HEK293 (cell line): ENCODE data around the gene PLCL2.
A peak's percentile ranks its signal among the peaks of the same experiment; 100 is the strongest.

Source experiments
- AEBP2 ChIP-seq: fragments of 450-650 bp; formaldehyde crosslinking; IDR thresholded peaks from 2 replicates; pipeline ENCODE4 v1.5.1; 2016; ENCODE audit warnings: missing biosample characterization, missing genetic modification characterization, borderline replicate concordance
- KLF10 ChIP-seq: fragments of 450-650 bp; IDR thresholded peaks from 2 replicates; pipeline ENCODE4 v1.5.1; 2018; ENCODE audit warnings: missing biosample characterization, mild to moderate bottlenecking, missing genetic modification characterization
- KLF17 ChIP-seq: fragments of 450-650 bp; formaldehyde crosslinking; IDR thresholded peaks from 2 replicates; pipeline ENCODE4 v1.5.1; 2016; ENCODE audit warnings: missing biosample characterization, missing genetic modification characterization
- SALL2 ChIP-seq: fragments of 450-650 bp; formaldehyde crosslinking; IDR thresholded peaks from 2 replicates; pipeline ENCODE4 v1.5.0; 2017; ENCODE audit warnings: missing biosample characterization, mild to moderate bottlenecking, missing genetic modification characterization, borderline replicate concordance
- ZBTB48 ChIP-seq: fragments of 450-650 bp; formaldehyde crosslinking; IDR thresholded peaks from 2 replicates; pipeline ENCODE4 v1.5.1; 2016; ENCODE audit warnings: missing biosample characterization, missing genetic modification characterization
- ZNF433 ChIP-seq: fragments of 450-650 bp; formaldehyde crosslinking; IDR thresholded peaks from 2 replicates; pipeline ENCODE4 v1.5.1; 2016; ENCODE audit warnings: missing biosample characterization, missing genetic modification characterization, low read depth
- ZNF514 ChIP-seq: fragments of 450-650 bp; formaldehyde crosslinking; IDR thresholded peaks from 2 replicates; pipeline ENCODE4 v1.5.1; 2016; ENCODE audit warnings: missing biosample characterization, missing genetic modification characterization
- ZNF518A ChIP-seq: fragments of 450-650 bp; formaldehyde crosslinking; conservative IDR thresholded peaks from 2 replicates; pipeline ENCODE4 v1.5.1; 2016; ENCODE audit warnings: low read depth, missing biosample characterization, missing genetic modification characterization
- ZNF585B ChIP-seq: fragments of 450-650 bp; formaldehyde crosslinking; IDR thresholded peaks from 2 replicates; pipeline ENCODE4 v1.5.1; 2016; ENCODE audit warnings: missing biosample characterization, missing genetic modification characterization
- ZNF660 ChIP-seq: fragments of 450-650 bp; IDR thresholded peaks from 2 replicates; pipeline ENCODE4 v1.5.1; 2018; ENCODE audit warnings: missing biosample characterization, mild to moderate bottlenecking, missing genetic modification characterization
- ZNF677 ChIP-seq: fragments of 450-650 bp; IDR thresholded peaks from 2 replicates; pipeline ENCODE4 v1.5.0; 2018; ENCODE audit warnings: missing biosample characterization, mild to moderate bottlenecking, missing genetic modification characterization, moderate library complexity
- ZNF692 ChIP-seq: fragments of 450-650 bp; formaldehyde crosslinking; IDR thresholded peaks from 2 replicates; pipeline ENCODE4 v1.5.1; 2016; ENCODE audit warnings: missing biosample characterization, missing genetic modification characterization
- ZSCAN30 ChIP-seq: fragments of 450-650 bp; IDR thresholded peaks from 2 replicates; pipeline ENCODE4 v1.5.1; 2018; ENCODE audit warnings: missing biosample characterization, mild to moderate bottlenecking, missing genetic modification characterization, moderate library complexity
- TF ChIP-seq, protein P1 (sequence below): fragments of 450-650 bp; formaldehyde crosslinking; IDR thresholded peaks from 2 replicates; pipeline ENCODE4 v1.5.1; 2016; ENCODE audit warnings: missing biosample characterization, missing genetic modification characterization
- TF ChIP-seq, protein P2 (sequence below): fragments of 450-650 bp; formaldehyde crosslinking; IDR thresholded peaks from 2 replicates; pipeline ENCODE4 v1.5.1; 2016; ENCODE audit warnings: missing biosample characterization, missing genetic modification characterization
- TF ChIP-seq, protein P3 (sequence below): fragments of 450-650 bp; formaldehyde crosslinking; IDR thresholded peaks from 2 replicates; pipeline ENCODE4 v1.5.1; 2016; ENCODE audit warnings: missing biosample characterization, missing genetic modification characterization
- TF ChIP-seq, protein P4 (sequence below): fragments of 450-650 bp; formaldehyde crosslinking; IDR thresholded peaks from 2 replicates; pipeline ENCODE4 v1.5.1; 2017; ENCODE audit warnings: missing biosample characterization, missing genetic modification characterization

Gene PLCL2

GRCh38 chr3:16868513-16868912 lies 16.2 kb upstream of the PLCL2 start (continued):
- TF ChIP-seq, protein P1, sequence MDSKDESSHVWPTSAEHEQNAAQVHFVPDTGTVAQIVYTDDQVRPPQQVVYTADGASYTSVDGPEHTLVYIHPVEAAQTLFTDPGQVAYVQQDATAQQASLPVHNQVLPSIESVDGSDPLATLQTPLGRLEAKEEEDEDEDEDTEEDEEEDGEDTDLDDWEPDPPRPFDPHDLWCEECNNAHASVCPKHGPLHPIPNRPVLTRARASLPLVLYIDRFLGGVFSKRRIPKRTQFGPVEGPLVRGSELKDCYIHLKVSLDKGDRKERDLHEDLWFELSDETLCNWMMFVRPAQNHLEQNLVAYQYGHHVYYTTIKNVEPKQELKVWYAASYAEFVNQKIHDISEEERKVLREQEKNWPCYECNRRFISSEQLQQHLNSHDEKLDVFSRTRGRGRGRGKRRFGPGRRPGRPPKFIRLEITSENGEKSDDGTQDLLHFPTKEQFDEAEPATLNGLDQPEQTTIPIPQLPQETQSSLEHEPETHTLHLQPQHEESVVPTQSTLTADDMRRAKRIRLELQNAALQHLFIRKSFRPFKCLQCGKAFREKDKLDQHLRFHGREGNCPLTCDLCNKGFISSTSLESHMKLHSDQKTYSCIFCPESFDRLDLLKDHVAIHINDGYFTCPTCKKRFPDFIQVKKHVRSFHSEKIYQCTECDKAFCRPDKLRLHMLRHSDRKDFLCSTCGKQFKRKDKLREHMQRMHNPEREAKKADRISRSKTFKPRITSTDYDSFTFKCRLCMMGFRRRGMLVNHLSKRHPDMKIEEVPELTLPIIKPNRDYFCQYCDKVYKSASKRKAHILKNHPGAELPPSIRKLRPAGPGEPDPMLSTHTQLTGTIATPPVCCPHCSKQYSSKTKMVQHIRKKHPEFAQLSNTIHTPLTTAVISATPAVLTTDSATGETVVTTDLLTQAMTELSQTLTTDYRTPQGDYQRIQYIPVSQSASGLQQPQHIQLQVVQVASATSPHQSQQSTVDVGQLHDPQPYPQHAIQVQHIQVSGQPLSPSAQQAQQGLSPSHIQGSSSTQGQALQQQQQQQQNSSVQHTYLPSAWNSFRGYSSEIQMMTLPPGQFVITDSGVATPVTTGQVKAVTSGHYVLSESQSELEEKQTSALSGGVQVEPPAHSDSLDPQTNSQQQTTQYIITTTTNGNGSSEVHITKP (tag by site-specific recombination) = no peak
- TF ChIP-seq ZNF518A (tag by site-specific recombination) = peak; percentile 75
- TF ChIP-seq, protein P2, sequence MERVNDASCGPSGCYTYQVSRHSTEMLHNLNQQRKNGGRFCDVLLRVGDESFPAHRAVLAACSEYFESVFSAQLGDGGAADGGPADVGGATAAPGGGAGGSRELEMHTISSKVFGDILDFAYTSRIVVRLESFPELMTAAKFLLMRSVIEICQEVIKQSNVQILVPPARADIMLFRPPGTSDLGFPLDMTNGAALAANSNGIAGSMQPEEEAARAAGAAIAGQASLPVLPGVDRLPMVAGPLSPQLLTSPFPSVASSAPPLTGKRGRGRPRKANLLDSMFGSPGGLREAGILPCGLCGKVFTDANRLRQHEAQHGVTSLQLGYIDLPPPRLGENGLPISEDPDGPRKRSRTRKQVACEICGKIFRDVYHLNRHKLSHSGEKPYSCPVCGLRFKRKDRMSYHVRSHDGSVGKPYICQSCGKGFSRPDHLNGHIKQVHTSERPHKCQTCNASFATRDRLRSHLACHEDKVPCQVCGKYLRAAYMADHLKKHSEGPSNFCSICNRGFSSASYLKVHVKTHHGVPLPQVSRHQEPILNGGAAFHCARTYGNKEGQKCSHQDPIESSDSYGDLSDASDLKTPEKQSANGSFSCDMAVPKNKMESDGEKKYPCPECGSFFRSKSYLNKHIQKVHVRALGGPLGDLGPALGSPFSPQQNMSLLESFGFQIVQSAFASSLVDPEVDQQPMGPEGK (tag by site-specific recombination) = no peak
- no peak for TF ChIP-seq ZNF677
- no peak for TF ChIP-seq ZNF692 (tag by site-specific recombination)
- no peak for TF ChIP-seq ZBTB48
- no peak for TF ChIP-seq KLF10
- TF ChIP-seq SALL2 = no peak
- TF ChIP-seq, protein P3, sequence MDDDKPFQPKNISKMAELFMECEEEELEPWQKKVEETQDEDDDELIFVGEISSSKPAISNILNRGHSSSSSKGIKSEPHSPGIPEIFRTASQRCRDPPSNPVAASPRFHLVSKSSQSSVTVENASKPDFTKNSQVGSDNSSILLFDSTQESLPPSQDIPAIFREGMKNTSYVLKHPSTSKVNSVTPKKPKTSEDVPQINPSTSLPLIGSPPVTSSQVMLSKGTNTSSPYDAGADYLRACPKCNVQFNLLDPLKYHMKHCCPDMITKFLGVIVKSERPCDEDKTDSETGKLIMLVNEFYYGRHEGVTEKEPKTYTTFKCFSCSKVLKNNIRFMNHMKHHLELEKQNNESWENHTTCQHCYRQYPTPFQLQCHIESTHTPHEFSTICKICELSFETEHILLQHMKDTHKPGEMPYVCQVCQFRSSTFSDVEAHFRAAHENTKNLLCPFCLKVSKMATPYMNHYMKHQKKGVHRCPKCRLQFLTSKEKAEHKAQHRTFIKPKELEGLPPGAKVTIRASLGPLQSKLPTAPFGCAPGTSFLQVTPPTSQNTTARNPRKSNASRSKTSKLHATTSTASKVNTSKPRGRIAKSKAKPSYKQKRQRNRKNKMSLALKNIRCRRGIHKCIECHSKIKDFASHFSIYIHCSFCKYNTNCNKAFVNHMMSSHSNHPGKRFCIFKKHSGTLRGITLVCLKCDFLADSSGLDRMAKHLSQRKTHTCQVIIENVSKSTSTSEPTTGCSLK (tag by site-specific recombination) = no peak
- no peak for TF ChIP-seq ZNF585B (tag by site-specific recombination)
- no peak for TF ChIP-seq ZNF514 (tag by site-specific recombination)
- TF ChIP-seq, protein P4, sequence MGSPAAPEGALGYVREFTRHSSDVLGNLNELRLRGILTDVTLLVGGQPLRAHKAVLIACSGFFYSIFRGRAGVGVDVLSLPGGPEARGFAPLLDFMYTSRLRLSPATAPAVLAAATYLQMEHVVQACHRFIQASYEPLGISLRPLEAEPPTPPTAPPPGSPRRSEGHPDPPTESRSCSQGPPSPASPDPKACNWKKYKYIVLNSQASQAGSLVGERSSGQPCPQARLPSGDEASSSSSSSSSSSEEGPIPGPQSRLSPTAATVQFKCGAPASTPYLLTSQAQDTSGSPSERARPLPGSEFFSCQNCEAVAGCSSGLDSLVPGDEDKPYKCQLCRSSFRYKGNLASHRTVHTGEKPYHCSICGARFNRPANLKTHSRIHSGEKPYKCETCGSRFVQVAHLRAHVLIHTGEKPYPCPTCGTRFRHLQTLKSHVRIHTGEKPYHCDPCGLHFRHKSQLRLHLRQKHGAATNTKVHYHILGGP (tag by site-specific recombination) = no peak
- no peak for TF ChIP-seq ZSCAN30 (tag by site-specific recombination)
- no peak for TF ChIP-seq ZNF660 (tag by site-specific recombination)
- peak; percentile 27; the same call in 1 of the 2 replicates for TF ChIP-seq ZNF433
- TF ChIP-seq AEBP2 (tag by site-specific recombination) = no peak
- no peak for TF ChIP-seq KLF17
